Natural killer cell (primary cell): ENCODE measurements around the gene GALT. TPM values are rescaled to one million over a fixed set of nuclear protein-coding genes. Genes with fewer than 3 reads are reported as not detected.
A peak's percentile ranks its signal among the peaks of the same experiment; 100 is the strongest.

ENCODE experiments used
- ATAC-seq, 3 donors: fragments of 150-1000 bp in 2 of 3; fragments of 200-7000 bp in 1 of 3; cut with Tn5 transposase; 1 replicate in 1 of 3; 2 replicates in 2 of 3; pipeline ENCODE4 v1.10.0; 2021; ENCODE audit warnings: mild to moderate bottlenecking in 2 of 3, moderate library complexity in 2 of 3
- DNase-seq, 2 donors: peaks; one replicate each; pipeline versions ENCODE4 v3.0.0 to v3.0.0-alpha.2; 2013 to 2021; ENCODE audit warnings: mixed read lengths in 1 of 2
- H3K27ac ChIP-seq: one replicate; pipeline ENCODE4 v1.5.1; 2013; ENCODE audit warnings: mild to moderate bottlenecking, low read length
- H3K27me3 ChIP-seq: one replicate; pipeline ENCODE4 v1.6.1; 2013; ENCODE audit warnings: low read length; ENCODE audit not compliant: control insufficient read depth, insufficient read depth
- H3K36me3 ChIP-seq: one replicate; pipeline ENCODE4 v1.6.1; 2013; ENCODE audit warnings: low read length; ENCODE audit not compliant: control insufficient read depth, insufficient read depth
- H3K4me1 ChIP-seq: one replicate; pipeline ENCODE4 v1.6.1; 2013; ENCODE audit warnings: low read length; ENCODE audit not compliant: control insufficient read depth, insufficient read depth
- H3K4me3 ChIP-seq: one replicate; pipeline ENCODE4 v1.5.1; 2013; ENCODE audit warnings: low read length
- H3K9me3 ChIP-seq: one replicate; pipeline ENCODE4 v1.6.1; 2013; ENCODE audit warnings: low read length; ENCODE audit not compliant: control insufficient read depth, insufficient read depth
- H3K27ac Mint-ChIP-seq, 2 donors: one replicate each; pipeline ENCODE4 v1.8.0; 2022; ENCODE audit warnings: mild to moderate bottlenecking in 2 of 2, mixed read lengths in 2 of 2, moderate library complexity in 1 of 2
- H3K27me3 Mint-ChIP-seq, 2 donors: one replicate each; pipeline ENCODE4 v1.8.0; 2022; ENCODE audit warnings: low read depth in 2 of 2, mixed read lengths in 2 of 2
- H3K36me3 Mint-ChIP-seq: one replicate; pipeline ENCODE4 v1.8.0; 2022; ENCODE audit warnings: mixed read lengths
- H3K4me1 Mint-ChIP-seq, 2 donors: one replicate each; pipeline ENCODE4 v1.8.0; 2022; ENCODE audit warnings: mixed read lengths in 2 of 2
- H3K4me3 Mint-ChIP-seq: one replicate; pipeline ENCODE4 v1.8.0; 2022; ENCODE audit warnings: mild to moderate bottlenecking, moderate library complexity, mixed read lengths
- H3K9me3 Mint-ChIP-seq, 2 donors: one replicate each; pipeline ENCODE4 v1.8.0; 2022; ENCODE audit warnings: mixed read lengths in 2 of 2
- CTCF ChIP-seq: fragments of 200-600 bp; IDR thresholded peaks from one replicate; pipeline ENCODE4 v1.8.0; 2022; ENCODE audit warnings: antibody characterized with exemption
- WGBS: methylation state at CpG from one replicate; pipeline ENCODE4 v1.1.7; 2013; ENCODE audit warnings: missing lambda C conversion rate; ENCODE audit not compliant: insufficient coverage; 5-methylcytosine and 5-hydroxymethylcytosine counted together
- intact Hi-C: fragments of 100-400 bp; cut with micrococcal nuclease; formaldehyde crosslinking; loops from one replicate; pipeline ENCODE4 v1.14.2; 2022
- total RNA-seq, 4 donors: library from RNA; stranded (reverse); fragments of 120-200 nt in 1 of 4; gene quantifications; one replicate each; pipeline versions ENCODE4 v1.2.3 to v1.2.4, GENCODE V29; 2013 to 2022

The GALT gene
- total RNA-seq, 3 donors from 2014 or later (not counting 1 experiment from before 2014, with no cell fraction given): 81.9 to 118 (median 89.3) TPM

GRCh38 chr9:34665067-34665380 lies 18.5 kb downstream of the GALT start:
- Mint-ChIP-seq H3K36me3 (no peaks in the 10 kb centered on the region), H3K4me1 (peaks cover 11 to 26% of the 10 kb centered on the region in 2 donors), H3K27ac (peak overlapping the region; percentile 86 to 92), H3K27me3 (no peaks in the 10 kb centered on the region), H3K9me3 (no peaks in the 10 kb centered on the region), H3K4me3 (peak overlapping the region; percentile 90)
- 2% methylated on average over 26 of the region's 26 CpGs for WGBS
- DNase-seq: no peak
- ATAC-seq: peak in 2 of 3 donors; percentile 0 to 2
- Histone ChIP-seq H3K4me1 (peaks cover 24% of the 10 kb centered on the region), H3K27me3 (no peaks in the 10 kb centered on the region), H3K27ac (peak overlapping the region; percentile 7), H3K4me3 (peak overlapping the region; percentile 54), H3K9me3 (no peaks in the 10 kb centered on the region), H3K36me3 (peaks cover 3% of the 10 kb centered on the region)
- TF ChIP-seq CTCF: no peak
- intact Hi-C loops: loop anchor here (2.0 kb wide), 2 partner anchors 28 to 206 kb away; partner anchors contain the start of genes DNAI1, FAM219A and SIGMAR1

- H3K27ac ChIP-seq: peak overlapping the region; percentile 96
- no peaks in the 10 kb centered on the region for H3K9me3 ChIP-seq
- WGBS: 6% methylated on average over 53 of the region's 55 CpGs
- peak; percentile 85 to 93 (median 86) for ATAC-seq
- peak overlapping the region; percentile 90 for H3K4me3 Mint-ChIP-seq
- H3K36me3 Mint-ChIP-seq: no peaks in the 10 kb centered on the region
- peak overlapping the region; percentile 86 to 92 for H3K27ac Mint-ChIP-seq
- intact Hi-C loops: loop anchor here (2.0 kb wide), 2 partner anchors 29 to 207 kb away; partner anchors contain the start of genes DNAI1, FAM219A and SIGMAR1
- peaks cover 24% of the 10 kb centered on the region for H3K4me1 ChIP-seq
- peaks cover 11 to 26% of the 10 kb centered on the region in 2 donors for H3K4me1 Mint-ChIP-seq
- no peaks in the 10 kb centered on the region for H3K27me3 Mint-ChIP-seq
- DNase-seq: peak; percentile 82 to 97
- H3K27me3 ChIP-seq: no peaks in the 10 kb centered on the region
- H3K9me3 Mint-ChIP-seq: no peaks in the 10 kb centered on the region
- peak overlapping the region; percentile 70 for H3K4me3 ChIP-seq
- TF ChIP-seq CTCF: no peak
- peaks cover 3% of the 10 kb centered on the region for H3K36me3 ChIP-seq
Observed at GRCh38 chr9:34665381-34666250, 19.1 kb downstream of the GALT start.

GRCh38 chr9:34669809-34670562 lies 23.5 kb downstream of the GALT start:
- no peaks in the 10 kb centered on the region for H3K27me3 ChIP-seq
- H3K36me3 ChIP-seq: no peaks in the 10 kb centered on the region
- H3K27ac Mint-ChIP-seq: no peak overlapping the region
- no peak for TF ChIP-seq CTCF
- H3K27ac ChIP-seq: no peak overlapping the region
- H3K4me1 ChIP-seq: peaks cover 12% of the 10 kb centered on the region
- no peaks in the 10 kb centered on the region for H3K36me3 Mint-ChIP-seq
- H3K9me3 Mint-ChIP-seq: no peaks in the 10 kb centered on the region
- H3K4me3 ChIP-seq: no peak overlapping the region
- H3K4me3 Mint-ChIP-seq: no peak overlapping the region
- ATAC-seq: no peak
- no peak for DNase-seq
- 90% methylated on average over 4 of the region's 5 CpGs for WGBS
- no peaks in the 10 kb centered on the region for H3K9me3 ChIP-seq
- H3K4me1 Mint-ChIP-seq: peaks cover under 1 to 10% of the 10 kb centered on the region in 2 donors
- intact Hi-C loops: no loop called here
- H3K27me3 Mint-ChIP-seq: no peaks in the 10 kb centered on the region
